8988T (cell line): Measurements from ENCODE around the gene NXNL2.

ENCODE experiments used
- DNase-seq: peaks from one replicate; pipeline ENCODE4 v3.0.0; 2011

The NXNL2 gene

GRCh38 chr9:88533951-88534455 is 975 bp upstream of the NXNL2 start:
- peak; percentile 65 for DNase-seq

GRCh38 chr9:88535226-88536022 is 446 bp downstream of the NXNL2 start:
- DNase-seq = no peak

- no peak for DNase-seq
Observed at GRCh38 chr9:88536023-88536324, 996 bp downstream of the NXNL2 start.

GRCh38 chr9:88536951-88537760 is 2.2 kb downstream of the NXNL2 start:
- DNase-seq = no peak

- DNase-seq = no peak
Observed at GRCh38 chr9:88537761-88538091, 2.7 kb downstream of the NXNL2 start.

- DNase-seq = no peak
Observed at GRCh38 chr9:88538311-88539085, 3.5 kb downstream of the NXNL2 start.

- no peak for DNase-seq
Observed at GRCh38 chr9:88539246-88539645, 4.3 kb downstream of the NXNL2 start.

- no peak for DNase-seq
Observed at GRCh38 chr9:88540251-88540763, 5.3 kb downstream of the NXNL2 start.

GRCh38 chr9:88544245-88544644 is 9.3 kb downstream of the NXNL2 start:
- no peak for DNase-seq

- no peak for DNase-seq
Observed at GRCh38 chr9:88551546-88552137, 16.7 kb downstream of the NXNL2 start.

- no peak for DNase-seq
Observed at GRCh38 chr9:88553350-88553749, 18.4 kb downstream of the NXNL2 start.

- DNase-seq = no peak
Observed at GRCh38 chr9:88555268-88555980, 20.4 kb downstream of the NXNL2 start.

- no peak for DNase-seq
Observed at GRCh38 chr9:88559661-88560060, 24.7 kb downstream of the NXNL2 start.

GRCh38 chr9:88567870-88568269 is 32.9 kb downstream of the NXNL2 start:
- DNase-seq = no peak

GRCh38 chr9:88571419-88571818 is 36.4 kb downstream of the NXNL2 start:
- no peak for DNase-seq

GRCh38 chr9:88572684-88573083 is 37.7 kb downstream of the NXNL2 start:
- DNase-seq = no peak

- no peak for DNase-seq
Observed at GRCh38 chr9:88574953-88575352, 40.0 kb downstream of the NXNL2 start.

- no peak for DNase-seq
Observed at GRCh38 chr9:88577256-88578120, 42.5 kb downstream of the NXNL2 start.

- peak; percentile 79 for DNase-seq
Observed at GRCh38 chr9:88578121-88579049, 43.4 kb downstream of the NXNL2 start.
